ENCODE results near the gene SYNM.
A peak's percentile ranks its signal among the peaks of the same experiment; 100 is the strongest.
"Not testable (repeated sequence)": the region's sequence is repeated elsewhere in the genome, so short reads cannot be mapped to it uniquely, and the experiment has no call there.

SYNM gene

DNA sequence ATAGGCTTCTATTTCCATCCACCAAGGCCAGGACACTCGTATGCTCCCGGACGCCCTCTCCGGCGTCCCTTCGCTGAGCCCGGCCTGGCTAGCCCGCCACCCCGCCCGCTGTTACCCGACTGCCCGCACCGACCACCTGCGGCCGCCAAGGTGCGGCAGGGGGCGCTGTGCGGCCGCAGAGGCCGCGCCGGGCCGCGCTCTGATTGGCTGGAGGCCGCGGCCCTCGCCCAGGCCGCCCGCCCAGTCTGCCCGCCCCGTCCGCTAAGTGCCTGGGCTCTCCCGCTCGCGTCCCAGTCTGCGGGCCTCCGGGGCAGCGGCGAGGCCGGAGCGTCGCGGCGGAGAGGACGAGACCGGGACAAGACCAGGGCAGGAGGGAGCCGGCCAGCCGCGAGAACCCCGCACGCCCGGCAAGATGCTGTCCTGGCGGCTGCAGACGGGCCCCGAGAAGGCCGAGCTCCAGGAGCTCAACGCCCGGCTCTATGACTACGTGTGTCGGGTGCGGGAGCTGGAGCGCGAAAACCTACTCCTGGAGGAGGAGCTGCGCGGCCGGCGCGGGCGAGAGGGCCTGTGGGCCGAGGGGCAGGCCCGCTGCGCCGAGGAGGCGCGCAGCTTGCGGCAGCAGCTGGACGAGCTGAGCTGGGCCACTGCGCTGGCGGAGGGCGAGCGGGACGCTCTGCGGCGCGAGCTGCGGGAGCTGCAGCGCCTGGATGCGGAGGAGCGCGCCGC lies at the start of gene SYNM:
SYNM (plus strand) TSS at position 293 of the 726 bp plus-strand sequence; CDS start at position 413, 120 bp downstream.
- DNase-seq (ENCODE audit: low spot score): no peak

DNA sequence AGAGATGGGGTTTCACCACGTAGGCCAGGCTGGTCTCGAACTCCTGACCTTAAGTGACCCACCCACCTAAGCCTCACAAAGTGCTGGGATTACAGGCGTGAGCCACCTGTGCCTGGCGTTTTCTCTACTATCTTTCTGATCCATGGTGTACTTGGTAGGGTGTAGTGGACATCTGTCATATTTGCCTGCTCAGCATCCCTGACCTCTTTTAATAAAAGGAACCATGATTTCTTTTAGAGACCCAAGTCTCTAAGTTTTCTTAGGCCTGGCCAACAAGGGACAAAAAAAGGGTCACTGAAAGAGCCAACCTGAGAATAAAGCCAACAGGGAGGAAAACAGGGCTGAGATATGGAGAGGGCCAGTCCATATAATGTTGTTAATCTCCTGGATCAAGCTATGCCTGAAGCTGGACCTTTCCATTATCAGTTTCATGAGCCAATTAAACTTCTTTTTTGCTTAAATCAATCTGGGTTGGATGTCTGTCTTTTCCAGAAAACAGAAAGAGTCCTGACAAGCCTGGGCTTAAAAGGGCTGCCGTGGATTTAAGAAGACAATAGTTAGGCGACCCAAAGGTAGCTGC lies 49.2 kb upstream of the SYNM start:
- DNase-seq (ENCODE audit: low spot score): no peak

GRCh38 chr15:99057020-99057419 lies 47.9 kb upstream of the SYNM start:
- DNase-seq (ENCODE audit: low spot score): no peak

- DNase-seq (ENCODE audit: low spot score): no peak
These were observed 47.0 kb upstream of the SYNM start for GRCh38 chr15:99057697-99058420.

- DNase-seq (ENCODE audit: low spot score): no peak
These were observed 46.4 kb upstream of the SYNM start for GRCh38 chr15:99058421-99058870.

GRCh38 chr15:99059010-99059981 lies 45.6 kb upstream of the SYNM start:
- no peak for DNase-seq (ENCODE audit: low spot score)

DNA sequence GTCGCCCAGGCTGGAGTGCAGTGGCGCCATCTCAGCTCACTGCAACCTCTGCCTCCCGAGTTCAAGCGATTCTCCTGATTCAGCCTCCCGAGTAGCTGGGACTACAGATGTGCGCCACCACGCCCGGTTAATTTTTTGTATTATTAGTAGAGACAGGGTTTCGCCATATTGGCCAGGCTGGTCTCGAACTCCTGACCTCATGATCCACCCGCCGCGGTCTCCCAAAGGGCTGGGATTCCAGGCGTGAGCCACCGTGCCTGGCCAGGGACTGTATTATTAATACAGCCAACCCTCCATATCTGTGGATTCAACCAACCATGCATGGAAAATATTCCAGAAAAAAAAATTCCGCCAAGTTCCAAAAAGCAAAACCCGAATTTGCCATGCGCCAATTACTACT lies 44.7 kb upstream of the SYNM start:
- not testable (repeated sequence) for DNase-seq (ENCODE audit: low spot score)

DNA sequence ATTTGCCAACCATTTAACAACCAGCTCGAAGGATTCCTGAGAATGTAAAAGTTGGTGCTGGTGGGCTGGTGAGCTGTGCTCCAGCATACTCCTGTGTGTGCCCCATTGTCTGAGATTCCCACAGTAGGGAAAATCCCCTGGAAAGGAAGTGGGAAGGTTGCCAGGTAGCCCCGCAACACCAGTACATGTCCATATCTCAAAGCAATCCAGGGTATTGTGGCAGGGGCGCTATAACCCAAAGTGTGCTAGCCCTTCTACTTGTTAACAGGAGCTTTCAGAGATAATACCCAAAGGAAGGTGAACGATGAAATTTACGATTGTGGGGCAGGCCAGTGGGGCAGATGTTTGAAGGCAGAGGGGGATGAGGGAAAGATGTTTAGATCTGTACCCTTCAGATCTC lies 42.7 kb upstream of the SYNM start:
- DNase-seq (ENCODE audit: low spot score): no peak

DNA sequence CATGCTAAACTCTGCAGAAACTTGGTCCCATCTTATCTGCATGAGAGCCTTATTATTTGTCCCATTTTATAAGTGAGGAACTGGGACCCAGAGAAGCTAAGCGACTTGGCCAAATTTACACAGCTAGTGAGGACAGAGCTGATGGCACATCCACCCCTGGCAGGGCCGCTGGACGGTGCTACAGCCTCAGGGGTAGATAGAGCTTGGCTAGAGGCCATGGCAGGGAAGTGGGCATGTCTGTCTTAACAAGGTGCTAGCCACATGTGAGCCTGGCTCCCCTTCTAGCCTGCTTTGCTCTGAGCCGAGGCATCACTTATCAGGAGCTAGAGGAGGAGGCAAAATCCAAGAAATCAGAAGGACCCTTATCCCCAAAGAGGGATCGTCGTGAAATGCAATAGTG lies 36.7 kb upstream of the SYNM start:
- no peak for DNase-seq (ENCODE audit: low spot score)

DNA sequence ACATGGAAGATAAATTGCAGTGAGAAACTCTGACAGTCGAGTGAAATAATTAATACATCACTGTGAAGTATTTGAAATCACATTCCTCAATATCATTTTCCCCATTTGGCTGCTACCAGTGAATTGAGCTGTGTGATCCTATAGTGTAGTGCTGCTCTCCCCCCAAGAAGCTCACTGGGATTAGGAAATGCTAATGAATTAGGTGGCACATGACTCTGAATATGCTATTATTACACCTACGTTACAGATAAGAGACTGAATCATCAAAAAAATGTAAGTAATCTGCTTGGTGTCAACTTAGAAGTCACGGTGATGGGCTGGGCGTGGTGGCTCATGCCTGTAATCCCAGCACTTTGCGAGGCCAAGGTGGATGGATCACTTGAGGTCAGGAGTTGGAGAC lies 34.7 kb upstream of the SYNM start:
- no peak for DNase-seq (ENCODE audit: low spot score)

DNA sequence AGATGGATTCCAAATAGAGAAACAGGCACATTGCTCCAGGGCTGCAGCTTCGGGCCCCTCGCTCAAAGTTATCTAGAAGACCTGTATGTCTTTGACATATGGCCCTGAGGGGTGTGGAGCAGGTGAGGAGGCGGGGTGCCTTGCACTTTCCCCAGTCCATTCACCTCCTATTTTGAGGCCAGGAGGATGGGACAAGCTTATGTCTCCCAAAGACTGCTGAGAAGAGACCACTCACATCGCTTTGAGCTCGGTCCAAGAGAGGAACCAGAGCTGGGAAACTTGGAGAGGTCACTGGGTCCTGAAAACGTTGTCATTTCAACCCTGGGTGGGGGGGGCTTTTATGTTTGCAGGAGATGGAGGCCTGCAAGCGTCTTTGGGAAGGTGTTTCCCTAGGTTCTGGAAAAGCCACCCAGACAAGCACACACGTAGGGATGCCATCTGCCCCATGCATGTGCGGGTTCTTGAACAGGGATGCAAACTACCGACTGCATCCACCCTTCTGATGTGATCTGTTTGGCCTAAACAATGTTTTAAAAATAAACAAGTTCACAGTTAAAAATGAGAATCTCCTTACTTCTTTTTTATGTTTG lies 33.7 kb upstream of the SYNM start:
- DNase-seq (ENCODE audit: low spot score): no peak

DNA sequence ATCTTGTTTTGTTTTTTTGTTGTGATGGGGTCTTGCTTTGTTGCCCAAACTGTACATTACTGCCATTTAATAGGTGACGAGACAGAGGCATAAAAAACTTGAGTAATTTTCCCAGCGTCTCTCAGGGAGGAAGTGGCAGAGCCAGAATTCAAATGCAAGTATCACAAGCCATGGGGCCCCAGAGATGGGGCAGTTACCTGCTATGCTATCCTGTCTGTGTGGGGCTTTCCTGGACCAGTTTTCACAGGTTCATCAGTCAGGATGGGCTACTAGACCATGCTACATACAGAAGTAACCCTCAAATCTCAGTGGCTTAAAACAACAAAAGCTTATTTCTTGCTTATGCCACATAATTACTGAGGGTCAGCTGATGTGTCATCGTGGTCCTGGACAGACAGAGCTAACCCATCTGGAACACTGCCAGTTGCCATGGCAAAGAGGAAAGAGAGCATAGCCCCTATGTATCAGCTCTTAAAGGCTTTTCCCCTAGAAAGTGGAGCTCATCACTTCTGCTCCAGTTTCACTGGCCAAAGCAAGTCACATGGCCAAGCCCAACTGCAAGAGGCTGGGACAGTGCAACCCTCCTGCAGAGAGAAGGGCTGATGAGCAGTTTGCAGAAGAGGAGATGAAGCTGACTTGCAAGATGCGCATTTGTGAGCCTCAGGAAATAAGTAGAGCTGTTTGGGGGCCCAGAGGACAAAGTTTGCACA lies 31.7 kb upstream of the SYNM start:
- peak; percentile 12 for DNase-seq (ENCODE audit: low spot score)

- no peak for DNase-seq (ENCODE audit: low spot score)
These were observed 30.4 kb upstream of the SYNM start for GRCh38 chr15:99074446-99074845.

- not testable (repeated sequence) for DNase-seq (ENCODE audit: low spot score)
These were observed 29.7 kb upstream of the SYNM start for GRCh38 chr15:99075059-99075652.

- DNase-seq (ENCODE audit: low spot score): peak; percentile 51
These were observed 28.8 kb upstream of the SYNM start for GRCh38 chr15:99076109-99076508.

DNA sequence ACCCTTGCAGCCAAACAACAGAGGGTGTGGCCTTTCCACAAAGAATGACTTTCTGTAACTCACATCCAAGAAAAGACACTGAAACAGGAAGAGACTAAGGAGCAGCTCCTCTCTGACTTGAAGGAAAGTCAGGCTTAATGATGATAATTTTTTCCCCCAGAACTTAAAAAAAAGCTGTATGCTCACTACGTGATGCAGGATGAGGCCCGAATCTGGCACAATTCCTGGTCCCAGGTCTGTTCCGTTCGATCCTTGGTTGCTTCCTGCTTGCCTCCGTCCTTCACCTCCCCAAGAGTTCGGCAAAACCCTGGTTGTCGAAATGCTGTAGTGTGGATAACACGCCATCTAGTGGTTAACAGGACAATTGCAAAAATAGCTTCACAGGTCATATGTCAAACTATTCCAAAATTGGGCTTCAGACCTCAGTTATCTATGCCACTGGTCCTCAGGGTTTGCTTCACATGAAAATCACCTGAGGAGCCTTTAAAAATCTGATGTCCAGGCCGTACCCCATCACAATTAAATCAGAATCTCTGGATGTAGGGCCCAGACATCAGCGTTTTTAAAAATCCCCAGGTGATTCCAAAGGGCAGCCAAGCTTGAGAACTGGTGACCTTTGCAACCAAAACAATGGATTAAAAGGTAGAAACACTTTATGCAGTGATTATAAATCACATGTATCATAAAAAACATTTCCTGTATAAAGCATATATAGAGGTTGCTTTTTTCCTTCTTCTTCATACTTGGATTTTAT lies 28.1 kb upstream of the SYNM start:
- peak; percentile 90 for DNase-seq (ENCODE audit: low spot score)

DNA sequence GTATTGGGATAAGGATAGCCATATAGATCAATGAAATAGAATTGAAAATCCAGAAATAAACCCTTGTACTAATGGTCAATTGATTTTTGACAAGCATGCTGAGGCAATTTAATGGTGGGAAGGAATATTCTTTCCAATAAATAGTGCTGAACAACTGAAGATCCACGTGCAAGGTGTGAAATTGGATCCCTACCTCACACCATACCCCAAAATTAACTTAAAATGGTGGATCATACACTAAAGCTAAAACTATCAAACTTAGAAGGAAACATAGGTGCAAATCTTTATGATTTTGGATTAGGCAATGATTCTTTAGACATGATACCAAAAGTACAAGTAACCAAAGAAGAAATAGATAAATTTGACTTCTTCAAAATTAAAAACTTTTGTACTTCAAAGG lies 22.1 kb upstream of the SYNM start:
- DNase-seq (ENCODE audit: low spot score): no peak

DNA sequence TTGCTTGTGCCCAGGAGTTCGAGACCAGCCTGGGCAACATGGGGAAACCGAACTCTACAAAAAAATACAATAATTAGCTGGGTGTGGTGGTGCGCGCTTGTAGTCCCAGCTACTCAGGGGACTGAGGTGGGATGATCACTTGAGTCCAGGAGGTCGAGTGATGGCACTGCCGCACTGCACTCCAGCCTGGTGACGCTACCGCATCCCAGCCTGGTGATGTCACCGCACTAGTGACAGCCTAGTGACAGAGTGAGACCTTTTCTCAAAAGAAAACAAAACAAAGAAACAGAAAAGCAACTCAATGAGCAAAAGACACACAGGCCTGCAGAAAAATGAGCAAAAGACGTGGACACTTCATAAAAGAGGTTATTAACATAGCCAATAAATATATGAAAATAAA lies 19.9 kb upstream of the SYNM start:
- DNase-seq (ENCODE audit: low spot score): no peak

DNA sequence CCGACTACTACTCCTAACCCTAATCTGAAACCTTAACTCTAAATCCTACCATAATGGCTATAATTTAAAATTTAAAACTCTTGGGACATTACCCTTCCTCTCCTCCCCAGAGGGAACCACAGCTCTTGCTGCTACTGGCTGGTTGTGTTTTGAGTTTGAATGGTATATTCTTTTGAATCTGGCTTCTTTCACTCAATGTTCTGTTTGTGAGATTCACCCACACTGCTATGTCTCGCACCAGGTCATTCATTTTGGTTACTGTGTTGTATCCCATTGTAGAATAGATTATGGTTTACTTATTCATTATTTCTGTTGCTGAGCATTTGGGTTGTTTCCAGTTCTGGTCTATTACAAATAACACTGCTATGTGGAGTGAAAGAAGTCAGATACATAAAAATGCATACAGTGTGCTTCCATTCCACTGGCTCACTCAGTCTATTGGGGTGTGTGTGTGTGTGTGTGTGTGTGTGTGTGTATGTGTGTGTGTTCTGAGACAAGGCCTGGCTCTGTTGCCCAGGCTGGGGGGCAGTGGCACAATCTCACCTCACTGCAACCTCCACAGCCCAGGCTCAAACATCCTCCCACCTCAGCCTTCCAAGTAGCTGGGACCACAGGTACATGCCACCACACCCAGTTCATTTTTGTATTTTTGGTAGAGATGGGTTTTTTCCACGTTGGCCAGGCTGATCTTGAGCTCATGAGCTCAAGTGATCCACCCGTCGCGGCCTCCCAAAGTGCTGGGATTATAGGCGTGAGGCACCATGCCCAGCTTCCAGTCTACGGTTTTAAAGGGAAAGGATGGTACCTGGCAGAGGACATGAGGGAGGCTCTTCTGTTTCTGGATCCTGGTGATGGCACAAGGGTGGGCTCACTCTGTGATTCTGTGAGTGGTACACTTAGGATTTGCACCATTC lies 19.2 kb upstream of the SYNM start:
- no peak for DNase-seq (ENCODE audit: low spot score)
